HG03045 (cell line): Measurements from ENCODE around the gene ST6GAL1.
"Not testable (repeated sequence)": the region's sequence is repeated elsewhere in the genome, so short reads cannot be mapped to it uniquely, and the experiment has no call there.

ENCODE experiments used
- ATAC-seq: cut with Tn5 transposase; IDR thresholded peaks from one replicate; pipeline ENCODE4 v1.9.1; 2021; ENCODE audit warnings: mild to moderate bottlenecking, moderate library complexity; ENCODE audit not compliant: unreplicated experiment

Gene ST6GAL1

DNA sequence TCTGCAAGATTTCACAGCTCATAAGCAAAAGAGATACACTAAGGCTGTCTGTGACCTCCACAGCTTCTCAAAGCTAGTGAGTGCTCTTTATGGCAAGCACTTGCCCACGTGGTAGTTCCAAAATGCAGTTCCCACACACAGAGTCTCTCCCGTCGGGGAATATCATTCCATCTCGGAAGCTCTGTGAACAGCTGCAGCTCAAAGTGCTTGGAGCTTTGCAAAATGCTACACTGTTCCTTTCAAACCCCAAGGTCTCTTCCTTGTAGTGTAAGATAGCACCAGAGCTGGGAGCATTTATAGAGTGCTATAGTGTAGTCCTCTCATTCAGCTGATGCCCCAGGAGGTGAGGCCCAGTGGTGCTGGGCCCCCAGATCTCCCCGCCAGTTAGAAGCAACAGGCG, 36.1 kb downstream of the ST6GAL1 start:
- ATAC-seq, result no peak

GRCh38 chr3:186967236-186967635, 36.9 kb downstream of the ST6GAL1 start:
- ATAC-seq, result not testable (repeated sequence)

DNA sequence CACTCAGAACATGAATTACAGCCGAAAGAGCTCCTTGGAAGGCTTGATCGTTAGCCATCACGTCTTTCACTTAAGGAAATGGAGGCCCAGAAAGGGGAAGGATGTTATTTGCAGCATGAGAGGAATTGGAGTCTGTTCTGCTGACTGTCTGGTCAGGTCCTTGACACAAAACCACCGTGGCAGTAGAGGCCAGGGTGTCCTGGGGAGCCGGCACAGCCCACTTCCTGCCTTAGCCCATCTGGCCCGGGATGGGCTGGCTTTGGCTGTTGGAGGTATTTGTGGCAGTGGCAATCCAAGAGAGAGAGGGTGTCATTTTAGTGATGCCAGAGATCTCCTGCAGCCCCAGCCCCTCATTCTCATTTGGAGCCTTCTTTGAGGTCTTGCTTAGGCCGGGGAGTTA, 37.4 kb downstream of the ST6GAL1 start:
- no peak for ATAC-seq

- no peak for ATAC-seq
Measured at GRCh38 chr3:186969607-186970006, 39.3 kb downstream of the ST6GAL1 start.

DNA sequence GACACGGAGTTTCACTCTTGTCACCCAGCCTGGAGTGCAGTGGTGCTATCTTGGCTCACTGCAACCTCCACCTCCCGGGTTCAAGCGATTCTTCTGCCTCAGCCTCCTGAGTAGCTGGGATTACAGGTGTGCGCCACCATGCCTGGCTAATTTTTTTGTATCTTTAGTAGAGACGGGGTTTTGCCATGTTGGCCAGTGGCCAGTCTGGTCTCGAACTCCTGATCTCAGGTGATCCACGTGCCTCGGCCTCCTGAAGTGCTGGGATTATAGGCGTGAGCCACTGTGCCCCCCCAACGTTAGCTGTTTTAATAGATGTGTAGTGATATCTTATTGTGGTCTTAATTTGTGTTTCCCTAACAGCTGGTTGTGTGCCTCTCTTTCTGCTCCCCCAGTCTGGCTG, 40.8 kb downstream of the ST6GAL1 start:
- not testable (repeated sequence) for ATAC-seq

DNA sequence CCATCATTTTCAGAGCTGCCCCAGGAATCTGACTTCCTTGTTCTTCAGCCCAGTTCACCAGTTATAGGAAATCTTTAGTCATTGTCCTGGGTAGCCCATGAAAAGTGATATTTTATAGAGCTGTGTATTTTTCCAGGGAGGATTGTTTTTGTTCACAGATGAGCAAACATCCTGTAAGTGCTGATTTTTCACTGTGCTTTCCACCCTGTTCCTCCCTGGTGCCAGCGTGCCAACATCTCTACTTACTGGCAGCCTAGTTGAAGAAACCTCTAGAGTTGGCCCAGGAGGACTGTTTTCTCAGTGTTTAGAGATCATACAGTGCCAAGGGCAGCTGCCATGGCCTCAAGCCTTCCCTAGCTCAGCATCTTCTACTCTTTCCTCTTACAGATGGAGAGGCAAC, 41.3 kb downstream of the ST6GAL1 start:
- no peak for ATAC-seq

GRCh38 chr3:186973702-186974101, 43.4 kb downstream of the ST6GAL1 start:
- no peak for ATAC-seq

- ATAC-seq, result no peak
Measured at GRCh38 chr3:186974824-186975313, 44.5 kb downstream of the ST6GAL1 start.

DNA sequence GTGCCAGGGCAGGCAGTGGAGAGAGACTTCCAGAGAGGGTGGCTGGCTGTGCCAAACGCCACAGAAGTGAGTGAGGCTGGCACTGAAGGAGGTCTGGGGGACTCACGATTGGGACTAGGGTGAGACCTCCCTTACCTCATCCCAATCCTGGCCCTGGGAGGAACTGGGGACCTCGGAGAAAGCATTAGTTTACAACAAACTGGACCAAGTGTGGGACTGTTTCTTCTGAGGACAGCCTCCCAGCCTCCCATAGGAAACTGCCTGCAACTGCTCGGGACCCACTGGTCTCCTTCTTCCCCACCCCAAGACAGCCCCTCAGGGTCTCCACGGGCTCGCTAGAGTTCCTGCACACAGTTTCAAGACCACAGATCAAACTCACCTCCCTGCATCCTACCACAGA, 45.4 kb downstream of the ST6GAL1 start:
- no peak for ATAC-seq

- no peak for ATAC-seq
Measured at GRCh38 chr3:186976837-186977750, 46.8 kb downstream of the ST6GAL1 start.

DNA sequence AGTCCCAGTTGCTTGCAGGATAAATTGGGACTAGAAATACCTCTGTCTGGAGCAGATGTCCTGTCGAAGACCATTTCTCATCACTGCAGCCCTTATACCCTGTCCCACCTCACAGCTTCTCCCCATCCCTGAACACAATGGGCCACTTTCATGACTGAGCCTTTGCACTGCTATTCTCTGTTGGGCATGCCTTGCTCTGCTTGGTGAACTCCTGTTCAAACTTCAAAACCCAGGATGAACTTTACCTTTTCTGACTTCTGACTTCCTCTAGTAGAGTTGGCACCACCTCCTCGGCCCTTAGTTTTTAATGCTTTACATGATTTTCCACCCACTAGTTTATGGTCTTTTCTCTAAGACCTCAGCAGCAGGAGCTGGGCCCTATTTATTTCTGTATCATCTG, 48.4 kb downstream of the ST6GAL1 start:
- ATAC-seq, result no peak

DNA sequence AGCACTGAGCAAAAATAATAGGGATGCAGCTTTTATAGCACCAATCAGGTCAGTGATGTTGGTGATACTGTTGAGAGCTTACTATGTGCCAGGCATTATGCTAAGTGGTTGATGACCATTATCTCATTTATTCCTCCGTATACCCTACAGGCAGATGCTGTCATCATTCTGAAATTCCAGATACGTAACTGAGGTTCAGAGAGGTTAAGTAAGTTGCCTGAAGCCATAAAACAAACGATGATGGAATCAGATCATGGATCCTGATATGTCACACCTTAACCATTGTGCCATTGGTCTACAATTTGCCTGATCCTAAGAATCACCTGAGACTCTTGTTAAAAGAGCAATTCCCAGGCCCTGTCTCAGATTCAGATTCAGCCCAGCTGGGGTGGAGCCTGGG, 49.5 kb downstream of the ST6GAL1 start:
- no peak for ATAC-seq

DNA sequence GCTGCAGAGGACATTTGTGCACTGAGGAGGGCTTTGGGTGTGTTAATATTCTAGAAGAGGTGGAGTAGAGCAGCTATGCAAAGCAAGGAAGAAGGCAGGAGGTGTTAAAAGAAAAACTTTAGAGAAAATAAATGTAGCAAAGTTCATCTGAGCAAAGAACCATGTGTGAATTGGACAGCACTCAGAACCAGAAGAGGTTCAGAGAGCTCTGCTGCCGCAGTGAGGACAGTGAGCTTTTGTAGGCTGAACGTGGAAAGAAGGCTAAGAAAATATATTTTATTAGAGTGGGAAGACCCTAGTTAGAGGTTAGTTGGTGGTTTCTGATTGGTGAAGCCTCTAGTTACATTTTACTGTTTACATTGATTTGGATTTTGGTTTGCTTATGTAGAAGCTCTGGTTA, 50.7 kb downstream of the ST6GAL1 start:
- ATAC-seq, result no peak

DNA sequence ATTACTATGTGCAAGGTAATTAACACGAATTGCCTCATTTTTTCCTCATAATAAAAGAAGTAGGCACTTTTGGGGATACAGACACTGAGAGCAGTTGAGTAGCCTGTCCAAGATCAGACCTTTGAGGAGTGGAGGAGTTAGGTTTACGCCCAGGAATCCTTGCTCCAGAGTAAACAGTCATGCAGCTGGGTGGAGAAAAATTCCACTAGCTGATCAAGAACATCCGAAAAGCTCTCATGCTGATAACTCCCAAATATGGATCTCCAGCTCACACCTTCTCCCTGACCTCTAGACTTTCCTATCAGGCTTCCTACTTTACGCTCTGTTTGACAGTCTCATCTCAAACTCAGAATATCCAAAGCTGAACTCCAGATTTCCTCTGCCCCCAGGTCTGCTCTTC, 53.3 kb downstream of the ST6GAL1 start:
- no peak for ATAC-seq

GRCh38 chr3:186984064-186984463, 53.7 kb downstream of the ST6GAL1 start:
- ATAC-seq, result no peak

DNA sequence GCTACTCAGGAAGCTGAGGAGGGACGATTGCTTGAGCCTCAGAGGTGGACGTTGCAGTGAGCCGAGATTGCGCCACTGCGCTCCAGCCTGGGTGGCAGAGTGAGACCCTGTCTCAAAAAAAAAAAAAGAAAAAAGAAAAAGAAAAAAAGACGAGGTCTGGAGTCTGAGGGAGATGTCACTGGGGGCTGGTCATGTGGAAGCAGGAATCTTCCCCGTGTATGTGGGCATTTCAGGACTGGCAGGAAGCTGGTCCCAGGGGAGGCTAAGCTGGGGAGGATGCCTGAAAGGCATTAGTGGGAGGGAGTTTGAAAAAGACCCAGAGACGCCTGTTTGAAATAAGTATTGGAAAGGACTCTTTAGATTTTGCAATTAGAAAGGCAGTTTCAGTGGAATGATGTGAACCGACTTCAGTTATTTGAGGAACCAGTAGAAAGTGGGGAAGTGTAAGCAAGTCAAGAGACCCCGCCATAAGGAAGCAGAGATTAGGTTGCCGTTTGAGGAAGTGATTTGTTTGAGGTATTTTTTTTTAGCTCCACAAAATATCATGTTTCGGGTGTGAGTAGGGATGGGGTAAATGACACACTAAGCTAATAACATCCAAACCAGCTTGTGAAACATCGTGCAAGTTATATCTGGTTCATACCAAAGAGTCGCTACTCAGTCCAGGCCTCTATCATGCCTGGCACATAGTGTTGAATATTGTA, 55.5 kb downstream of the ST6GAL1 start:
- ATAC-seq, result peak; percentile 52

- ATAC-seq, result no peak
Measured at GRCh38 chr3:186986406-186986805, 56.1 kb downstream of the ST6GAL1 start.

GRCh38 chr3:186986816-186987215, 56.5 kb downstream of the ST6GAL1 start:
- no peak for ATAC-seq

- peak; percentile 76 for ATAC-seq
Measured at GRCh38 chr3:186988806-186989205, 58.5 kb downstream of the ST6GAL1 start.

DNA sequence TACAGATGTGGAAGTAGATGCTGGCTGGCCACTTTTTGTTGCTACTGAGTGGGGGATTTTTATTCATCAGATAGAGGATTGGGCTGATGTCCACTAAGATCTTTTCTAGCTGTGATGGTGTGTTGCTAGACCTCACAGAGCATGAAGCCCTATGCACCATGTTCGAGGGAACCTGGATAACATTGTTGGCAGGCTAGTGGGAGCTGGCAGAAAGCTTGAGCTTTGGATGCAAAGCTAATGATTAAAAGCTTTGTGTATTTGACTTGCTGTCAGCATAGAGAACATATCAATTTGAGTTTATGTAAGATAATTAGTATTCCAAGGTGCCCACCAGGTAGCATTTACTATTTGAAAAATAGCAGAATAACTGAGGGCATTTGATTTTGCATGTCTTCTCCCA, 59.1 kb downstream of the ST6GAL1 start:
- no peak for ATAC-seq

GRCh38 chr3:186990277-186990676, 60.0 kb downstream of the ST6GAL1 start:
- no peak for ATAC-seq

DNA sequence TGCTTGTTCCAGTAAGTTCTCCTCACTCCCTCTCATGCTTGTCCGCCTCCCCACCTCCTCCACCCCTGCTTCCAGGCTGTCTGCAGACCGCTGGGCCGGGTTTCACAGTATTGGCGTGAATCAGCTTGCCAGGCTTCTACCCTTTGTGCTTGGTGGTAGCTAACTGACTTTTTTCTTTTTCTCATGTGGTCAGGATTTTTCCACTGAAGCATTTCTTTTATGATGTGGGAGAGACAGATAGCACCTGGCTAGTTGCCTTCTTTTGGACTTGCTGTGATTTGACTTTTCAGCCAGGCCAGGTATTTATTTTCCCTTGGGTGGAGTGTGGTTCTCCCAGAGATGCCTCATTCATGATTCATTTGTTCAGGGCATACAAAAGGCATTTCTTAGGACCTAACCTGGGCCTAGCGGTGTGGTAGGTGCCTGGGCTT, 60.6 kb downstream of the ST6GAL1 start:
- no peak for ATAC-seq
